GM10266 (cell line): ENCODE measurements around the gene ATP1B1.

ENCODE experiments used
- DNase-seq: peaks from one replicate; pipeline ENCODE4 v3.0.0; 2012; ENCODE audit errors: extremely low spot score
- TF ChIP-seq, protein P1 (sequence below): IDR thresholded peaks from 2 replicates; pipeline ENCODE4 v1.5.1; 2012; ENCODE audit warnings: mild to moderate bottlenecking, low read depth; ENCODE audit not compliant: control insufficient read depth, insufficient read depth; ENCODE audit errors: missing control alignments

Gene ATP1B1

DNA sequence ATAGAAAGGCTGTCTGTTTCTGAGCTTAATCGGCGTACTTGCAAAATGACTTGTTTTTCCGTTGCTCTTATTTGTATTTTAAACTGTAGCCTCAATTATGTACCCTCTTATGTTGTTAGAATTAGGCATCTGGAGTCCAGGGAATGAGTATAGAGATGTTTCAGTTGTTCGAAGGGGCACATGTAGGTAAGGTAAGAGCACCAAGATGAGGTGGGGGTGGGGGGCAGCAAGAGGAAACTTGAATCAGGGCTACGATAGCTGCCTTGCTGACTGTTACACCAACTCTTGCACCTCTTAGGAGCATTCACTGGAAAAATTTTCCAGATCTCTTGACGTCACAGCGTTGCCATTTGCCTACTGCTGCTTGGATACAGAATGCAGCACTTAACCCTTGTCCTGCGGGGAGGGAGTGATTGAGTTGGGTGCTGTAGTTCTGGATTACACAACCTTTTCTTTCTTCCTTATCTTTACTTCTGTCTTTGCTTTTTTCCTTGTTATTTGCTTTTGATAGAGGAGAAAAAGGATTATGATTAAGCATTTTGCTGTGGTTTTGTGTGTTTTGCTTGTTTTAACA lies 3.2 kb downstream of the ATP1B1 start:
- TF ChIP-seq, protein P1, sequence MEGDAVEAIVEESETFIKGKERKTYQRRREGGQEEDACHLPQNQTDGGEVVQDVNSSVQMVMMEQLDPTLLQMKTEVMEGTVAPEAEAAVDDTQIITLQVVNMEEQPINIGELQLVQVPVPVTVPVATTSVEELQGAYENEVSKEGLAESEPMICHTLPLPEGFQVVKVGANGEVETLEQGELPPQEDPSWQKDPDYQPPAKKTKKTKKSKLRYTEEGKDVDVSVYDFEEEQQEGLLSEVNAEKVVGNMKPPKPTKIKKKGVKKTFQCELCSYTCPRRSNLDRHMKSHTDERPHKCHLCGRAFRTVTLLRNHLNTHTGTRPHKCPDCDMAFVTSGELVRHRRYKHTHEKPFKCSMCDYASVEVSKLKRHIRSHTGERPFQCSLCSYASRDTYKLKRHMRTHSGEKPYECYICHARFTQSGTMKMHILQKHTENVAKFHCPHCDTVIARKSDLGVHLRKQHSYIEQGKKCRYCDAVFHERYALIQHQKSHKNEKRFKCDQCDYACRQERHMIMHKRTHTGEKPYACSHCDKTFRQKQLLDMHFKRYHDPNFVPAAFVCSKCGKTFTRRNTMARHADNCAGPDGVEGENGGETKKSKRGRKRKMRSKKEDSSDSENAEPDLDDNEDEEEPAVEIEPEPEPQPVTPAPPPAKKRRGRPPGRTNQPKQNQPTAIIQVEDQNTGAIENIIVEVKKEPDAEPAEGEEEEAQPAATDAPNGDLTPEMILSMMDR = no peak
- no peak for DNase-seq

DNA sequence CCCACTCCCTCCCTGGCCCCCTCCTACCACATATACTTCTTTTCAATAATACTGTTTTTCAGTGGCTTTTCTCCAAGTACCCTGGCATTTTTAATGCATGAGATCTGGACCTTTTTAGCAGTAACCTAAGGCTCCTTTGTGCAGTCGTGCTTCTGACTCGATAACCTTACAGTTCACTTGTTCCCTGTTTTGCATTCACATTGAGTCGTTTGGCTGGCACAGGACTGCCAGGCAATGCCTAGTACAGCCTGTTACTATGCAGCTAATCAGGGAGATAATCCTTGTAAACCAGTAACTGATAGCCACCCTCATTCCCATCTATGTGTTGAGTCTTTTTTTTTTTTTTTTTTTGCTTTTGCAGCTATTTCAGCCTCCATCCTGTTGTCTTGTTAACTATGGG lies 3.7 kb downstream of the ATP1B1 start:
- TF ChIP-seq, protein P1 = no peak
- no peak for DNase-seq

DNA sequence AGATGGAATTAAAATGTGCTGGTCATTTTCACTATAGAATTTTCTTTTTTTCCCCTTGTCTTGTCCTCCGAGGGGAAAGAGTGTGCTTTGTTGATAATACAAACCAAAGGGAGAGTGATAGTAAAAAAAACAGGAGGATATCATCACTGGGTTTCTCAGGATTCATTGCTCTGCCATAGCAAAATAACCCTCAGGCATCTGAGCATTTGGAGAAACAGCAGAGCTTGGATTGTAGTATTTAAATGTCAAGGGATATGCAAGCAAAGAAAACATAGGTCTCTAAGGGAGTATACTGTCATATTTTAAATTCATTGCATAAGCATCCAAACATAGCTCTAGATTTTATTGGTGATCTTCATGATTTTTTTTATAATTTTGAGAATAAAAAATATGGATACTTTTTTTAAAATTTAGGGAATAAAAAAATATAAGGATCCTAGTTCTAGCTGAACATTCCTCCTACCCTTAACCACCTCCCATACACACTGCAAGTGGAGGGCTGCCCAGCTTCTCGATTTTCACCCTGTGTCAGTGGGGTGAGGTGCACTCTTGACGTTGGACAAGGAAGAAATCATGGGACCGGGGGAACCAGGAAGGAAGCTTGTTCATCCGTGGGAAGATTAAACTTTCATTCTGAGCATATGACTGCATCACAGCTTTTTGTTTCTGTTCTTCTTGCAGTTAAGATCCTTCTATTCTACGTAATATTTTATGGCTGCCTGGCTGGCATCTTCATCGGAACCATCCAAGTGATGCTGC lies 4.4 kb downstream of the ATP1B1 start:
- no peak for DNase-seq

DNA sequence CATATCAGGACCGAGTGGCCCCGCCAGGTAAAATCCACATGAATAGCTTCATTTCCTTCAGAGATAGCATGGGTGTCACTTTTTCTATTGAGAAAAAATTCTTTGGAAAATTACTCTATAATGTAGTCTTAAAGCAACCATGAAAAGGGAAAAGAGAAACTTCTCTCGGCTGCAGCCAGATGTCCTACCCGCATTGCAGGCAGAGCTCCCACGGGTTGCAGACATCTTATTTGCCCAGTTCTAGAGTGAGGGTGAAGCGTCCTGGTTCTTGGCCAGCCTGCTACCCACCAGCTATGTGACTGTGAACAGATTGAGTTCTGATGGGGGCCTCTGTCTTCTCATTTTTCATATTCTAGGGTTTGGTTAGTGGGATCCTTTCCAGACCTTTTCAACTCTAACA lies 5.0 kb downstream of the ATP1B1 start:
- no peak for DNase-seq
- TF ChIP-seq, protein P1 = no peak

More for the DNA sequence above, 4.4 kb downstream of the ATP1B1 start:
- TF ChIP-seq, protein P1 = no peak

DNA sequence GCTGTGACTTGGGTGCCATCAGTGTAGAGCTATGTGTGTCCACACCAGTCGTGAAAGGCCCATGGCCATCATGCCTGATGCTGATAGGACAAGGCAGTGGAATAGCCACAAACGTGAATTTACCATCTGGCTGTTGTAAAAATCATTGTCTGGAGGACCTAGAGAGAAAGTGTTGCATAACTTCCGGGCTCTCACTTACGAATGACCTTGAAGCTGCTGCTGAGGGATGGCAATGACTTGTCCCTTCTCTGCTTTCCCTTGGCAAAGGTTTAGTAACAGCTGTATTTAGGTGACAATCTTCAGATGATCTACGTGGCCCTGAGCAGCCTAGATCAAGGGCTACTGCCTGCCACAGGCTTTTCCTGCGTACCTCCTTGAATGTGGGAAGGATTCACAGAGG lies 5.8 kb downstream of the ATP1B1 start:
- TF ChIP-seq, protein P1 = no peak
- no peak for DNase-seq

DNA sequence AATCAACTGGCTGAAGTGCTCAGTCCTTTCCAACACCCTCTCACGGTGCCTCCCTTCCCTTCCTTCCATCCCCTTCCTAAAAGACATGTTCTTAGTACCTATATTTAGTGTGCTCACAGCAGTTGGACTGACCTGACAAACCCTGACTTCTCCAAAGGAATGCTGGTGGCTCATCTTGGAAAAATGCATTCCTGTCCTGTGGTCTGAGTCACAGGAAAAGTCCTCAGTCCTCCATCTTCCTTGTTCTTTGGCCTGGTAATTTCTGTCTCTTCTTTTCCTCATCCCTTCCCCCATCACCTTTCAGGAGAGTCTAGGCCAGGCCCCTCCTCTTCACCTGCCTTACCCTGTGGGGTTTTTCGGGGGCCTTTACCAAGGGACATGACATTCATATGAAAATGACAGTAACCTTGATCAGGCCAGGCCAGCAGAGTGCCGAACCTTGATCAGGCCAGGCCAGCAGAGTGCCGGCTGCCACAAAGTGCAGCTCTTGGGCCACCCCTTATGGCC lies 7.2 kb downstream of the ATP1B1 start:
- TF ChIP-seq, protein P1 = no peak
- DNase-seq = no peak
